Pulmonary artery endothelial cell (primary cell): Measurements from ENCODE around the gene KCNJ12. TPM values are rescaled to one million over a fixed set of nuclear protein-coding genes. Genes with fewer than 3 reads are reported as not detected.
"Not testable (repeated sequence)": the region's sequence is repeated elsewhere in the genome, so short reads cannot be mapped to it uniquely, and the experiment has no call there.

Experiments used
- DNase-seq: peaks from one replicate; pipeline ENCODE4 v3.0.0-alpha.2; 2011; ENCODE audit warnings: low read depth, low spot score
- total RNA-seq: library from RNA; depleted of rRNA; stranded (reverse); fragments of >200 nt; gene quantifications from 2 replicates; pipeline ENCODE4 v1.2.3, GENCODE V29; 2014

Gene KCNJ12
- 0.81 and 3.3 TPM in 2 replicates for total RNA-seq

DNA sequence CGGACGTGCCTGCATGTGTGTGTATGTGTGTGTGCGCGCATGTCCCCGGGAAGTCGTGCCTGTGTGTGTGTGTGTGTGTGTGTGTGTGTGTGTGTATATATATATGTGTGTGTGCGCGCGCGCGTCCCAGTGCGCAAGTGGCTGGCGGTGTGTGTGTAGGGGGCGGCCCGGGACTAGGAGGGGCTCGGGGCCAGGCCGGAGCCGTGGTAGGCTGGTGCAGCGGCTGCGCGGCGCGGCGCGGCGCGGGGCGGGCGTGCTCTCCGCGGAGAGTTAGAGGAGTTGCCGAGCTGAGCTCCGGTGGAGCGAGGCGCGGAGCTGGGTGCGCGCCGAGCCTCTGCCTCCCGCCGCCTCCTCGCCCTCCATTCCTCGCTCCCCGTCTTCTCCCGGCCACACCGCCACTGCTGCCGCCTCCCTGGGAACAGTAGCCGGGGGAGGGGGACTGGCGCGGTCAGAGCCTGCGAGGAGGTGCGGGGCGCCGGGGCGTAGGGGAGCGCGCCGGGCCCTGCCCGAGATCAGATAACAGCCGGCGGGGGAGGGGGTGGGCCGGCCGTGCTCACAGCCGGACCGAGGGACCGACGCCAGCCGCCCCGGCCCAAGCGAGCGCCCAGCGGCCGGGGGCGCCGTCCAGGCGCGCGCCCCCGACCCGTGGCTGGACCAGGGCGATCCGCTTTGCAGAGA, at the start of gene KCNJ12:
TSS of gene KCNJ12 (plus strand) at position 277 of the 678 bp plus-strand sequence. CDS start 38,986 bp downstream, outside the sequence.
- no peak for DNase-seq

GRCh38 chr17:21327921-21328320, 48.2 kb upstream of the KCNJ12 start:
- not testable (repeated sequence) for DNase-seq

DNA sequence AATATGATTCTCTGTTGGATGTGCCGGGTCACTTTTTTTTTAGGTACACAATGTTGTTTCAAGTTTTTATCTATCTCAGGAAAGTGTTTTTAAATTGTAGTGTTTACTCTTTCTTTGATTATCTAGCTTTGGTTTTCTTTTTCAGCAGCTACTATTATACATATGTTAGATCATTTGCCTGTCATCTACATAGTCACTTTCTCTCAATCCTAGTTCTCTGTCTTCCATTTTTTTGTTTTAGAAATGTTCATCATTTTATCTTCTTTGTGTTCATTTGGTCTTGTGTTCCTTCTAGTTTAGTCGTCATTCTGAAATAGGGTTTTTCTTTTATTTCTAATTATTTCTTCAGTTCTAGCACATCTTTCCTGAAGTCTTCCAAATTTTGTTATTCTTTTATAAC, 47.4 kb upstream of the KCNJ12 start:
- DNase-seq: not testable (repeated sequence)

GRCh38 chr17:21330436-21331160, 45.6 kb upstream of the KCNJ12 start:
- DNase-seq: no peak

GRCh38 chr17:21336541-21337294, 39.4 kb upstream of the KCNJ12 start:
- not testable (repeated sequence) for DNase-seq

- DNase-seq: not testable (repeated sequence)
Observed at GRCh38 chr17:21337981-21338625, 38.1 kb upstream of the KCNJ12 start.

- no peak for DNase-seq
Observed at GRCh38 chr17:21339011-21339410, 37.1 kb upstream of the KCNJ12 start.

GRCh38 chr17:21339571-21339970, 36.6 kb upstream of the KCNJ12 start:
- not testable (repeated sequence) for DNase-seq

DNA sequence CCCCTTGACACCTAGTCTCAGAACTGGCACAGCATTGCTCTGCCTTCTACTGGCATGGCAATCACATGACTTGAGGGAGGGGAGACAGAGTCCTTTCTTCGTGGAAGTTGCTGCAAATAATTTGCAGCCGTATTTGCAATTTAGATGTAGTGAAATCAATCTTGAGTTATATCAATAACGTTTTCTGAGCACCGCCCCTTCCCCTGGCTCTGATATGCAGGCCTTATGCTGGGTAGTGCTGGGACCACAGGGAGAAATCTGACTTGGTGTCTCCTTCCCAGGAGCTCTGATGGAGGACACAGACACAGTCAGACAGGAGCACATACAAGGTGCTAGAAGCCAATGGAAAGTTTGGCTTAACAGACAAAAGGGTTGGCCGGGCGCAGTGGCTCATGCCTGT, 35.8 kb upstream of the KCNJ12 start:
- DNase-seq: not testable (repeated sequence)

DNA sequence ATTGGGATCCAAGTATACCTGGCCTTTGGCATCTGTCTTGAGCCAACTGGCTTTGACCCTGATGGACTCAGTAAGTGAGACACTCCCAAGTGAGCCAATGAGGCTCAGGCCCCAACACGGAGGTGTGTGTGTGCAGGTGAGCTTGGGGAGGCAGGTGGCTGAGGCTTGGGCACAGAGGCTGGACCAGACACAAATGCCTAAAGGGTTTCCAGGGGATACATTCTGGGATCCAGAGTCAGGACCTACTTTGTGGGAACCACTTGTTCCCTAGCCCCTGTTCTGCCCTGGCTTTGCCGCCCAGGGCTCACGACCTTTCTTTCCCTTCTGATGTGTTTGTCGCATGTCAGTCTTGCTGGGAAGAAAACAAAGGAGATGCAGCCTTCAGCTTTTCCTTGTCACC, 34.9 kb upstream of the KCNJ12 start:
- DNase-seq: not testable (repeated sequence)

DNA sequence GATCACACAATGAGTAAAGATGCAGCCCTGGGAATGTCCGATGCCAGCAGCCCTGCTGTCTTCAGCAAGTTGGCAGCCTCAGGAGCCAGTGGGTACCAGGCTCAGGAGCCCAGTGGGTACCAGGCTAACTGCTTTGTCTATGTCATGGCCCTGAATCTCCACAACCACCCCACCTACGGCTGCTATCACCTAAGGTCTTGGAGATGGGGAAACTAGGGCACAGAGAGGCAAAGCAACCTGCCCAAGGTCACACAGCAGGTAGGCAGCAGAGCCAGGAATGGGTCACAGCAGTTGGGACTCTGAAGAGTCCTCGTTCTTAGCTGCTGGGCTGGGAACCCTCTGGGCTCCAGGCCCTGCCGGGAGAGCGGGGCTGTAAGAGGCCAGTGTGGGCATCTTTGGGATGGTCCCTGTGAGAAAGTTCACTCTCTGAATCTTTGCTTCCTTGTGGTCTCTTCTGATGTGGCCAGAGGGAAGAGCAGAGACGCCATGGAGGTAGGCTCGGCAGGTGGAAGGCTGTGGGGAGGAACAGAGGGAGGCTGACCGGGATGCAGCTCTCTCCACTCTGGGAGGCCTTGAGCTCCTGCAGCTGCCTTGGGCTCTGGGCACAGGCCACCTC, 34.1 kb upstream of the KCNJ12 start:
- not testable (repeated sequence) for DNase-seq

GRCh38 chr17:21343061-21343949, 32.9 kb upstream of the KCNJ12 start:
- DNase-seq: not testable (repeated sequence)

DNA sequence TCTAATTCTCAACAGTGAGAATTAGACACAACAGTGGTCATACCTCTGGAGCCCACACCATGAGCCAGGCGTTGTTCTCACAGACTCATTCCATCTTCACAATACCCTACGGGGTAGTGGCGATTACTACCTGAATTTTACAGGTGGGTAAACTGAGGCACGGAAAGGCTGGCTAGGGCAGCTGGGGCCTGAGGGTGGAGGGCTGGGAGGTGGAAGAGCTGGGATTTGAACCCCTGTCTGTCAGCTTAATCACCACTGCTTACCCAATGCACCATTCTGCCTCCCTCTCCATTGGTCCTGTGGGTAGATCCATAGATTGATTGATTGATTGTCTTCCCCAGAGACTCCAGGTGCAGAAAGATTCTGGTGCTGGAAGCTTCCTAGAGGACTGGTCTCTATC, 31.4 kb upstream of the KCNJ12 start:
- not testable (repeated sequence) for DNase-seq

DNA sequence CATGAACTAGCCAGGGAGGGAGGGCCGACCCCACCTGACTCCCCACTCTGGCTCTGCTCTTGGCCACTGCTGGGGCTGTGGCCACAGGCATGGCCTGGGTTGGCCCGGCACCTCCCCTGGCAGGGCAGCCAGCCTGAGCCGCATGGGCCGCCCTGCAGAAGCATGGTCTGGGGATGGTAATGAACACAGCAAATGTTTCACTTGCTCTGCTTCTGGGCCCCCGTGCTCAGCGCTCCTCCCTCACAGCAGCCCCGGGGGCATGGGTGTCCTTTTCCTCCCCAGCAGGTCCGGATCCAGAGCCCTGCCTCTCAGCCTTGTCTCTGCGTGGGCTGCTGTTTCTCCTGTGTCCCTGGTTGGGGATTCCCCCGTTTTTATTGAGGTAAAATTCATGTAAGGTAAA, 30.9 kb upstream of the KCNJ12 start:
- no peak for DNase-seq

GRCh38 chr17:21346107-21346506, 30.1 kb upstream of the KCNJ12 start:
- not testable (repeated sequence) for DNase-seq

- not testable (repeated sequence) for DNase-seq
Observed at GRCh38 chr17:21346651-21347250, 29.4 kb upstream of the KCNJ12 start.

DNA sequence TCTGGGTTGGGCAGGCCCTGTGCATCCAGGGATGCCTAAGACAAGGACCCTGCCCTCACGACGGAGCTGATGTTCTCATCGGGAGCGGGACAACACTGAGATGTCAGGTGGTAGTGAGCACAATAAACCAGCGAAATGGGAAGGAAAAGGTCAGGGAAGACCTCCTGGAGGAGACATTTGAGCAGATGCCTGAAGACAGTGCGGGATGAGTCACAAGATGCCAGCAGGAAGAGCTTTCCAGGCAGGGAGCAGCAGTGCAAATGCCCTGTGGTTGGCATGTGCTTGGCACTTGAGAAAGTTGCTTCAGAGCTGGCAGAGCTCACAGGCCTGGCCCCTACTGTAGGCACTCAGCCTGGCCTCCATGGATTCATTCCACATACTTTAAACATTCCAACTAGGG, 28.5 kb upstream of the KCNJ12 start:
- not testable (repeated sequence) for DNase-seq

DNA sequence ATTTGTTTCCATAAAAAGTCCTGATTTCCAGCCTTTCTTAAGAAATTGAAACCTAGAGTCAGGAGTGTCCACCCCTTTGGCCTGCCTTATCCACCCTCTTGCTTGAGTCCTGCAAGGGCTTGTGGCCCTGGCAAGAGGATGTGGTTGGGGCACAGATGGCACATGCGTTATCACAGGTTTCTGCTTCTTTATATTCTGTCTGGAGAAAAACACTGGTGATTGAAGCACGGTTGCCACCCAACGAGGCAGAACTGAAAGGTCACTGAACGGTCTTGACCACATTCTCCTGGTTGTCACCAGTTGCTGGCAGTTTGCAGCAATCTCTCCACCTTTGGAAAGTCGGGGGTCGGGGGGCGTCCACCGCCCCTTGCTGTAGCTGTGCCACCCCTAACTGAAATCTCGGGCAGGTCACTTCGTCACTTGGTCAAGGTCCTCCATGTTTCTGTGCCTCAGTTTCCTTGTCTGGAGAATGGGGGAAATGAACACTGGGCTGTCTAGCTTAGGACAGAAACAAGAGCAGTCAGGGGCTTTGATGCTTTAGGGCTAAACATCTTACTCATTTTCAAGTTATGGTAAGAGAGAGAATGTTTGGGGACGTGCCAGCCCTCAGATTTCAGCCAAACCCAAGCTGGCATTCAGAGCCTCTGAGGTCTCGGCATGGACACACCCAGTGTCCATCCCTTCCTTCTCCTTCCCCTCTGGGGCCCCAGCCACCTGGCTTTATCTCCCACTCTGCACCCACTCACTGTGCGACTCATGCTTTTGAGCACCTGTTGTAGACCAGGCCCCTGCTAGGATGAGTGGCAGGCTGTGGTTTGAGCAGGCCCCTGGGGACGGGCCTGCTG, 27.9 kb upstream of the KCNJ12 start:
- not testable (repeated sequence) for DNase-seq

DNA sequence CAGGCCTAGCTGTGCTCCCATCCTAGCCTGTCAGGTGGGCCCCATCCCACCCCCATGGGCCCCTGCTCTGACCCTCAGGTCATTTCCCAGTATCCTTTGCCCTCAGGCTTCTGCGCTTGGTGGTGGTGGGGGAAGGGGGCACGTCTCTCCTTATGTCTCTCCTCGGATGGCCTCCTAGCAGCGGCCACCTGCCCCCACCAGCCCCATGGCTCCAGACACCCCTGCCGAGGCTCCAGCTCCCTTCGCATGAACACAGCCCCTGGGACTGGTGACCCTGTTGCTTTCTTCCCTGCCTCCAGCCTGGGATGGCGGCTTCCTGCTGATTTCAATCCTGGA, 27.3 kb upstream of the KCNJ12 start:
- DNase-seq: not testable (repeated sequence)
